ENCODE data around the gene KLRF2.

KLRF2 gene
- long read RNA-seq = 0 reads

- H3K4me3 ChIP-seq (replicated peaks; ENCODE audit: insufficient read depth, low read length) = no peak within 1 kb of the TSS
- TF ChIP-seq POLR2AphosphoS5 (IDR thresholded peaks at IDR 0.05; ENCODE audit: low read depth) (no peak), SPI1 (IDR thresholded peaks at IDR 0.05; ENCODE audit: borderline replicate concordance, low read depth) (no peak), CTCF (IDR thresholded peaks at IDR 0.05; ENCODE audit: insufficient read depth, low read length) (no peak), REST (IDR thresholded peaks at IDR 0.05; ENCODE audit: insufficient replicate concordance, low read depth) (no peak), GABPA (IDR thresholded peaks at IDR 0.05; ENCODE audit: low read depth) (no peak)
Observed at GRCh38 chr12:9881246-9881645, at the start of gene KLRF2. Gene KLRF2, plus strand, starts transcription at chr12:9881489. Its CDS starts 107 bp downstream, at chr12:9881596.

GRCh38 chr12:9831720-9832119 is 49.6 kb upstream of the KLRF2 start:
- no peak overlapping the region for H3K4me3 ChIP-seq (replicated peaks; ENCODE audit: insufficient read depth, low read length)
- DNase-seq (ENCODE audit: low read depth in 1 of 2, low spot score in 1 of 2) = no peak
- no peak for TF ChIP-seq CTCF (IDR thresholded peaks at IDR 0.05; ENCODE audit: insufficient read depth, low read length)
- no peak for TF ChIP-seq GABPA (IDR thresholded peaks at IDR 0.05; ENCODE audit: low read depth)
- no peak for TF ChIP-seq SPI1 (IDR thresholded peaks at IDR 0.05; ENCODE audit: borderline replicate concordance, low read depth)
- no peak for TF ChIP-seq REST (IDR thresholded peaks at IDR 0.05; ENCODE audit: insufficient replicate concordance, low read depth)
- TF ChIP-seq POLR2AphosphoS5 (IDR thresholded peaks at IDR 0.05; ENCODE audit: low read depth) = no peak

More at GRCh38 chr12:9881246-9881645, at the start of gene KLRF2:
- no peak for DNase-seq (ENCODE audit: low read depth in 1 of 2, low spot score in 1 of 2)
- Histone ChIP-seq H3K27ac (replicated peaks) (no peak within 1 kb of the TSS), H3K27me3 (ENCODE audit: insufficient read depth, poor library complexity, severe bottlenecking) (no peaks in the 10 kb centered on the region)

GRCh38 chr12:9843407-9843806 is 37.9 kb upstream of the KLRF2 start:
- no peak overlapping the region for H3K27ac ChIP-seq (replicated peaks)
- no peaks in the 10 kb centered on the region for H3K27me3 ChIP-seq (ENCODE audit: insufficient read depth, poor library complexity, severe bottlenecking)
- no peak for DNase-seq (ENCODE audit: low read depth in 1 of 2, low spot score in 1 of 2)
- no peak overlapping the region for H3K4me3 ChIP-seq (replicated peaks; ENCODE audit: insufficient read depth, low read length)
- TF ChIP-seq CTCF (IDR thresholded peaks at IDR 0.05; ENCODE audit: insufficient read depth, low read length) (no peak), REST (IDR thresholded peaks at IDR 0.05; ENCODE audit: insufficient replicate concordance, low read depth) (no peak), GABPA (IDR thresholded peaks at IDR 0.05; ENCODE audit: low read depth) (no peak), POLR2AphosphoS5 (IDR thresholded peaks at IDR 0.05; ENCODE audit: low read depth) (no peak), SPI1 (IDR thresholded peaks at IDR 0.05; ENCODE audit: borderline replicate concordance, low read depth) (no peak)

More at GRCh38 chr12:9831720-9832119, 49.6 kb upstream of the KLRF2 start:
- H3K27ac ChIP-seq (replicated peaks) = no peak overlapping the region
- no peaks in the 10 kb centered on the region for H3K27me3 ChIP-seq (ENCODE audit: insufficient read depth, poor library complexity, severe bottlenecking)

Measured in HL-60 (cell line).